Choroid plexus epithelial cell (primary cell): Measurements from ENCODE around the gene RABEP2.

ENCODE experiments used
- DNase-seq: peaks from one replicate; pipeline ENCODE4 v3.0.0-alpha.2; 2010; ENCODE audit warnings: low read depth
- H3K4me3 ChIP-seq: 2 replicates; pipeline ENCODE4 v1.5.1; 2011; ENCODE audit warnings: low read depth, mild to moderate bottlenecking, control low read depth, low read length, moderate library complexity
- TF ChIP-seq, protein P1 (sequence below): conservative IDR thresholded peaks from 2 replicates; pipeline ENCODE4 v1.5.1; 2011; ENCODE audit warnings: low read depth, mild to moderate bottlenecking, control low read depth, inconsistent platforms, low read length, moderate library complexity

Gene RABEP2

DNA sequence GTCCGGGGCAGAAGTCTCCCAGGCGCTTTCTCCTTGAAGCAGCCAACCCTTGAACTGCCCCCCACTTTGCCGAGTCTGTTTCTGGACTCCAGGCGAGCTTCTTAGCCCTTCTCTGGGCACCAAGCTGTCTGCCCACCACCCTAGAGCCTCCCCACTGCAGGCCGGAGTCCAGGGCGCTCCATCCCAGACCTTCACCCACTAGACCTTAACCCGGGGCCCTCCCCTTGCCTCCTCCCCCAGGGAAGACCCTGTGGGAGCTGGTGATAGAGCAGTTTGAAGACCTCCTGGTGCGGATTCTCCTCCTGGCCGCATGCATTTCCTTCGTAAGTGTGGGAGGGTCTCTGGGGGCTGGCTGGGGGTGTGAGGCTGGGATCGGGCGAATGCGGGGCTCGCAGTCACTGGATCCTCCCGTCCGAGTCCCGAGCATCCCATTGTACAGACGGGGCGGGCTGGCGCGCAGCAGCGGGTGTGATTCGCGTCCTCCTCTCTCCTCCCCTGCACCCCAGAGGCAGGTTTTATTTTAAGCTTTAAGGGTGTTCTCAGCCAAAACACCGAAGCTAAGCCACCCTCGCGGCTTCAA lies 45.7 kb downstream of the RABEP2 start:
- TF ChIP-seq, protein P1, sequence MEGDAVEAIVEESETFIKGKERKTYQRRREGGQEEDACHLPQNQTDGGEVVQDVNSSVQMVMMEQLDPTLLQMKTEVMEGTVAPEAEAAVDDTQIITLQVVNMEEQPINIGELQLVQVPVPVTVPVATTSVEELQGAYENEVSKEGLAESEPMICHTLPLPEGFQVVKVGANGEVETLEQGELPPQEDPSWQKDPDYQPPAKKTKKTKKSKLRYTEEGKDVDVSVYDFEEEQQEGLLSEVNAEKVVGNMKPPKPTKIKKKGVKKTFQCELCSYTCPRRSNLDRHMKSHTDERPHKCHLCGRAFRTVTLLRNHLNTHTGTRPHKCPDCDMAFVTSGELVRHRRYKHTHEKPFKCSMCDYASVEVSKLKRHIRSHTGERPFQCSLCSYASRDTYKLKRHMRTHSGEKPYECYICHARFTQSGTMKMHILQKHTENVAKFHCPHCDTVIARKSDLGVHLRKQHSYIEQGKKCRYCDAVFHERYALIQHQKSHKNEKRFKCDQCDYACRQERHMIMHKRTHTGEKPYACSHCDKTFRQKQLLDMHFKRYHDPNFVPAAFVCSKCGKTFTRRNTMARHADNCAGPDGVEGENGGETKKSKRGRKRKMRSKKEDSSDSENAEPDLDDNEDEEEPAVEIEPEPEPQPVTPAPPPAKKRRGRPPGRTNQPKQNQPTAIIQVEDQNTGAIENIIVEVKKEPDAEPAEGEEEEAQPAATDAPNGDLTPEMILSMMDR, result no peak

DNA sequence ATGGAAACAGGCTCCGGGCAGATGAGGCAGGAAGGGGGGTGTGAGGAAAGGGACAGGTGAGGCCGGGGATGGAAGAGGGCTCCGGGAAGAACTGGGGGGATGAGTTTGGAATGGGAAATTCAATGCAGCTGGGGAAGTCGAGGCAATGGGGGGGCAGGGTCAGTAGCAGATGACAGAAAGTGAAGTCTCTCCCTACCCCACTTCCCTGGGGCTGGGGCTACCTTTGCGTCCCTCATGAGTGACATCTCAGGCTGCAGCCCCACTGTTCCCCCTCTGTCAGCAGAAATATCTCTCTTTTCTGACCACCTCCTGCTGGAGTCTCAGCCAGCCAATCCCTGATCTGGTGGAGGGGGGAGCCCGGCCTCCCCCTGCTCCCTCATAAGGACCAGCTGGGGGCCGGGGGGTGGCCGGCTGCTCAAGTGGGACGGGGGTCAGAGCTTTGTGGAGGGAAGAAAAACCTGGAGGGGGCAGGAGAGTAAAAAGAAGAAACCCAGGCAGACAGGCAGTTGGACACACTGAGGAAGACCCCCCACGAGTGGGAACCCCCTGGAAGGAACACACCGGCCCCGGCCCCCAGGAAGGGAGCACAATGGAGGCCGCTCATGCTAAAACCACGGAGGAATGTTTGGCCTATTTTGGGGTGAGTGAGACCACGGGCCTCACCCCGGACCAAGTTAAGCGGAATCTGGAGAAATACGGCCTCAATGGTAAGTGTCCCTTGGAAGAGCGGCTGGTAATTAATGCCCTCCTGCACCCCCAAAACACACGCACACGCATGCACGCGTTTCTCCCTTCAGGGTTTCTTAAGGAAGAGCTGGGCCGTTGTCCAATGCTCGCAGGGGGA lies 46.7 kb downstream of the RABEP2 start, which contains the start of gene ATP2A1:
TSS of gene ATP2A1 (plus strand) at position 406 of the 844 bp plus-strand sequence. CDS start at position 590, 184 bp downstream.
- TF ChIP-seq, protein P1, result no peak
- H3K4me3 ChIP-seq, result peak within 1 kb of the TSS; percentile 70
- no peak for DNase-seq

More for the DNA sequence above, 45.7 kb downstream of the RABEP2 start:
- H3K4me3 ChIP-seq, result peak overlapping the region; percentile 70
- DNase-seq, result no peak

DNA sequence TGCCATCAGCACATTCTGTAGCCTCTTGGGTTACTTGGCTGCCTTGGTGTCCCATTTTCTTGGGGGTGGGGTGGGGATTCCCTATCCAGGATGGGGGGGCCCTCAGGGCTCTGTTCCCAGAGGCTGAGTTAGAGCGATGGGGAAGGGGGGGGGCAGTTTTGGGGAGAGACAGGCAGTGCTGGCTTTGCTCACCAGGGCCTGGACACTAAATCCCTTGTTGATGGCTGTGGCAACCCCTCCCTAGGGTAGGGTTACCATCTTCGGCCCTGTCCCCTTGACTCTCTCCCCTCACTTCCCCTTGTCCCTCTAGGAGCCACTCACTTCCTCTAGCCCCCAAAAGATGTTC lies 47.4 kb downstream of the RABEP2 start:
- no peak overlapping the region for H3K4me3 ChIP-seq
- no peak for DNase-seq
- TF ChIP-seq, protein P1, result no peak

DNA sequence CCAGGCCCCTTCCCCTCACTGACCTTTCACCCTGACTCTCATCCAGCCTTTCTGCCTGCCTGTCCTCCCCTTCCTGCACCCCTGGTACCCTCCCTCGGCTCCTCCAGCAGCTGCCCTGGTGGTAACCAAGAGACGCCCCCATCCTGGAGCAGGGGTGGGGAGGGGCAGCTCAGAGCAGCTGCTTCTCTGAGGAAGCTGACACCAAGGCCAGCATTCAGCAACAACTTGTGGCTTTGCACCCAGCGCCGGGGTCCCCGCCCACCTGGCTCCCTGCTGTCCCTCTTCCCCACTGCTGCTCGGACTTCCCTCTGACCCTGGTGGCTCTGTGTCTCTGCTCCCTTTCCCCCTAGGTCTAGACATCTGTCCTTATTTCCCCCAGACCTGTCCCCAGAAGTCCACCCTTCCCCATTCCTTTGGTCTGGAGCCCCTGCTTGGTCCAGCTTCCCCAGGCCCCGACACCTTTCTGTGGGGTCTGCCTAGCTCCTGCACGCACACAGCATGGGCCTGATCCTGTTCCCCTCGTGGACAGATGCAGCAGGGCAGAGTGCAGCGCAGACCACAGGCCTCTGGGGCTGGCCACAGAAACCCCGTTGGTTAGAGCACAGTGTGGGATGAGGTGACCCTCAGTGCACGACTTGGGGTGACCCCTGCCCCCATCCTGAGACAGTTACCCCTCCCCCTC lies 47.9 kb downstream of the RABEP2 start:
- TF ChIP-seq, protein P1, result no peak
- no peak for DNase-seq
- no peak overlapping the region for H3K4me3 ChIP-seq

DNA sequence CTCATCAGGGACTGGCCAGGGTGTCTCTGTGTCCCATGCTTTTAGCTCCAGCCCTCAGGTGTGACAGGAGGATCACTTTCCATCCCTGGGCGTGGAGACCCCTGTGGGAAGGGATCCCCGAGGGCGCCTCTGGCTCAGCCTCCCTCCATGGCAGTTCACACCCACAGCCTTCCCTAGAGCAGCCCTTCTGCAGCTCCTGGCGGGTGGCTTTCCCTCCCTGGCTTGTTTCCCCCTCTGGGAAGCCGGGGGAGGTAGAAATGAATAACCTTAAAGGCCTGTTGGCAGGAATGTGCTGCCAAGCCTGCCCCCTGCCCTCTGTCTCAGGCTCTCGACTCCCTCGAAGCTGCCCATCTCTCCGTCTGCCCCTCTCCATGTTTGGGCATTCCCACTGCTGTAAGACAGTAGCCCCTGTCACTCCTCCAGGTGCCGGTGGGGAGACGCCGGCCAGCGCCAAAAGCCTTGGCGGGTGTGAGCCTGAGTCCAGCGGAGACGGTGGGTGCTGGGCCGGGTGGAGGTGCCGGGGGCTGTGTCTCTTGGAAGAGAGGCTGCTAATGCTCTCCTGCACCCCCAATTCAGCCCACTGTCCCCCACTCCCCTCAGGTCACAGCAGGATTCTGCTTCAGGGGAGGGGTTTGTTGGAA lies 48.9 kb downstream of the RABEP2 start:
- no peak for DNase-seq
- TF ChIP-seq, protein P1, result no peak
- H3K4me3 ChIP-seq, result no peak overlapping the region

DNA sequence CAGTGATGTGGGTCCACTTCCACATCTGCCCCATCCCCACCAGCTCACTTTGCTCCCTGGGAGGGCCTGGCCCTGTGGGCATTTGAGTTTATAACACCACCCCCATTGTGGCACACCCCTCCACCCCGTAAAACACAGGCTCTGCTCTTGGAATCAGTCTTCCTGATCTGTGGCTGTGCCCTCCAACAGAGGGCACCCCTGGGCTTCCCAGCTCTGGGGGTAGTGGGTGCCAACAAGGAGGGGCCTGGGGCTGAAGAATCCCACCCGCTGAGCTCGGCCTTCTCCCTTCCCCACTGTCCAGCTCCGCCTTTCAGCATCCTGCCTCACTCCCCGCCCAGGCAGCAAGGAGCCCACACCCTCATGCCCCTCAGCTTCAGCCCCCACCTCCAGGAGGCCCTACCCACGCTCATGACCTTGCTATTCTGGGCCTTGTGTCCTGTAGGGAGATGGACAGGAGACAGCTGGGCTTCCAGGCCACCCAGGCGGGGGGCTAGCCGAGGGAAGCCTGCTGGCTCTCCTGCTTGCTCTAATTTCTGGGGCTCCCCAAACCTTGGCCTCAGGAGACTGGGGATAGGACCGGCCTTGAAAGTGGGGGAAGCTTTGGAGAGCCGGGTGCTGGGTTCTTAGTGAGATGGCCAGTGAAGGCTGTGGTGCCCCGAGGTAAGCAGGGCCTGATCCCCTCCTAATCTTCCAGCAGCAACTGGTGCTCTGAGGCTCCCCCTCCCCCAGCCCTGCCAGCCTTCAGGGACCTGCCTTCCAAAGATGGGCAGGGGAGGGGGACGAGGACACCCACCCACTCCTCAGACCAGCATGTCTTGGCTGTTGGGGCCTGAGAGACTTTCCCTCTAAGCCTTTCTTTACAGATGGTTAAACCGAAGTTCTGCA lies 49.7 kb downstream of the RABEP2 start:
- no peak for DNase-seq
- no peak overlapping the region for H3K4me3 ChIP-seq
- TF ChIP-seq, protein P1, result no peak
